ENCODE data around the gene DPH7. TPM values are rescaled to one million over a fixed set of nuclear protein-coding genes. Genes with fewer than 3 reads are reported as not detected.
"Not testable (repeated sequence)": the region's sequence is repeated elsewhere in the genome, so short reads cannot be mapped to it uniquely, and the experiment has no call there.

DPH7 gene
- total and polyA plus RNA-seq, 11 donors = 12.6 to 23.7 (median 16.7) TPM

- ATAC-seq (no peak), DNase-seq (no peak)
- no peaks in the 10 kb centered on the region for H3K9me3 ChIP-seq
- no peak overlapping the region for H3K27ac ChIP-seq
- H3K36me3 ChIP-seq = peaks cover 0 to 8% (median 0%) of the 10 kb centered on the region in 9 donors
- no peaks in the 10 kb centered on the region for H3K4me1 ChIP-seq
- H3K4me3 ChIP-seq = no peak overlapping the region
- WGBS, 4 donors = 91 to 97% (median 95%) methylated on average over 18 of the region's 18 CpGs
- no peaks in the 10 kb centered on the region for H3K27me3 ChIP-seq
- TF ChIP-seq POLR2A (IDR thresholded peaks at IDR 0.05) (no peak), CTCF (IDR thresholded peaks at IDR 0.05) (no peak)
- intact Hi-C loops (cut with DNase I) = loop anchor here in 5 of 10 donors (5.0 to 10.0 kb wide), 5 partner anchors 97 to 237 kb away; partner anchors contain the start of genes EXD3 (in 3 of the 5) and NOXA1 (in 3 of the 5)
Measured at GRCh38 chr9:137521405-137521985, 57.2 kb downstream of the DPH7 start.

GRCh38 chr9:137520614-137521404 lies 57.9 kb downstream of the DPH7 start:
- intact Hi-C loops (cut with DNase I) = loop anchor here in 5 of 10 donors (5.0 to 10.0 kb wide), 5 partner anchors 96 to 236 kb away; partner anchors contain the start of genes EXD3 (in 3 of the 5) and NOXA1 (in 3 of the 5)
- no peaks in the 10 kb centered on the region for H3K4me1 ChIP-seq
- TF ChIP-seq POLR2A (IDR thresholded peaks at IDR 0.05) (no peak), CTCF (IDR thresholded peaks at IDR 0.05) (no peak)
- peaks cover 0 to 8% (median 0%) of the 10 kb centered on the region in 9 donors for H3K36me3 ChIP-seq
- DNase-seq (no peak), ATAC-seq (no peak)
- no peak overlapping the region for H3K4me3 ChIP-seq
- WGBS, 4 donors = 84 to 89% (median 88%) methylated on average over 15 to 30 of the region's 30 CpGs
- no peaks in the 10 kb centered on the region for H3K9me3 ChIP-seq
- no peaks in the 10 kb centered on the region for H3K27me3 ChIP-seq
- no peak overlapping the region for H3K27ac ChIP-seq

GRCh38 chr9:137519553-137519952 lies 59.2 kb downstream of the DPH7 start:
- ATAC-seq (no peak), DNase-seq (no peak)
- H3K36me3 ChIP-seq = peaks cover 0 to 8% (median 0%) of the 10 kb centered on the region in 9 donors
- no peak overlapping the region for H3K4me3 ChIP-seq
- no peaks in the 10 kb centered on the region for H3K4me1 ChIP-seq
- H3K27ac ChIP-seq = no peak overlapping the region
- H3K27me3 ChIP-seq = no peaks in the 10 kb centered on the region
- no peaks in the 10 kb centered on the region for H3K9me3 ChIP-seq
- intact Hi-C loops (cut with DNase I) = no loop called here
- 87 to 91% (median 90%) methylated on average over 10 of the region's 10 CpGs for WGBS, 4 donors
- TF ChIP-seq CTCF (IDR thresholded peaks at IDR 0.05) (no peak), POLR2A (IDR thresholded peaks at IDR 0.05) (no peak)

GRCh38 chr9:137518661-137519459 lies 59.9 kb downstream of the DPH7 start:
- WGBS, 4 donors = 87 to 97% (median 90%) methylated on average over 13 of the region's 13 CpGs
- ATAC-seq = not testable (repeated sequence)

More at GRCh38 chr9:137518661-137519459, 59.9 kb downstream of the DPH7 start:
- H3K27ac ChIP-seq; H3K9me3 ChIP-seq; H3K4me1 ChIP-seq; DNase-seq; H3K27me3 ChIP-seq; intact Hi-C loops (cut with DNase I); H3K36me3 ChIP-seq; H3K4me3 ChIP-seq: not testable (repeated sequence)
